Neuronal stem cell (in vitro differentiated cells): ENCODE data around the gene ZMYM1.
"Not testable (repeated sequence)": the region's sequence is repeated elsewhere in the genome, so short reads cannot be mapped to it uniquely, and the experiment has no call there.

Source experiments
- DNase-seq: peaks from one replicate; pipeline ENCODE4 v3.0.0-alpha.2; 2013; ENCODE audit warnings: low spot score
- H2AFZ ChIP-seq: one replicate; pipeline ENCODE4 v1.6.1; 2013; ENCODE audit warnings: mild to moderate bottlenecking, low read length, inconsistent platforms
- H2AK5ac ChIP-seq: 2 replicates; pipeline ENCODE4 v1.6.1; 2013; ENCODE audit warnings: low read depth, mild to moderate bottlenecking, inconsistent platforms, low read length, moderate library complexity, mixed read lengths
- H2BK120ac ChIP-seq: 2 replicates; pipeline ENCODE4 v1.6.1; 2013; ENCODE audit warnings: low read depth, mild to moderate bottlenecking, inconsistent platforms, low read length, moderate library complexity, mixed read lengths
- H2BK12ac ChIP-seq: one replicate; pipeline ENCODE4 v1.6.1; 2013; ENCODE audit warnings: low read length, inconsistent platforms
- H2BK15ac ChIP-seq: 2 replicates; pipeline ENCODE4 v1.6.1; 2013; ENCODE audit warnings: mild to moderate bottlenecking, low read length, inconsistent platforms, mixed read lengths
- H2BK5ac ChIP-seq: one replicate; pipeline ENCODE4 v1.6.1; 2013; ENCODE audit warnings: inconsistent platforms, mild to moderate bottlenecking, low read length, moderate library complexity
- H3K14ac ChIP-seq: one replicate; pipeline ENCODE4 v1.6.1; 2013; ENCODE audit warnings: low read length, inconsistent platforms
- H3K18ac ChIP-seq: 2 replicates; pipeline ENCODE4 v1.6.1; 2013; ENCODE audit warnings: low read length, inconsistent platforms
- H3K23ac ChIP-seq: 2 replicates; pipeline ENCODE4 v1.6.1; 2013; ENCODE audit warnings: low read depth, mild to moderate bottlenecking, mixed read lengths, low read length, inconsistent platforms; ENCODE audit not compliant: poor library complexity
- H3K27ac ChIP-seq: replicated peaks from 3 replicates; pipeline ENCODE4 v1.5.1; 2013; ENCODE audit warnings: low read length, inconsistent platforms
- H3K27me3 ChIP-seq, 3 experiments: 2 replicates each; pipeline ENCODE4 v1.6.1; 2013; ENCODE audit warnings: low read length in 3 of 3, mild to moderate bottlenecking in 2 of 3, inconsistent platforms in 1 of 3, low read depth in 1 of 3, mixed read lengths in 1 of 3, moderate library complexity in 1 of 3; ENCODE audit not compliant: control insufficient read depth in 3 of 3, insufficient read depth in 3 of 3
- H3K36me3 ChIP-seq, 2 donors: replicated peaks in 1 of 2; 2 replicates each; pipeline ENCODE4 v1.6.1; 2013; ENCODE audit warnings: low read length in 2 of 2; ENCODE audit not compliant: control insufficient read depth in 2 of 2, insufficient read depth in 2 of 2
- H3K4ac ChIP-seq: 2 replicates; pipeline ENCODE4 v1.6.1; 2013; ENCODE audit warnings: inconsistent platforms, mild to moderate bottlenecking, low read length, moderate library complexity
- H3K4me1 ChIP-seq, 2 donors: 1 replicate in 1 of 2; 2 replicates in 1 of 2; pipeline ENCODE4 v1.6.1; 2013; ENCODE audit warnings: low read length in 2 of 2, low read depth in 1 of 2; ENCODE audit not compliant: control insufficient read depth in 2 of 2, insufficient read depth in 1 of 2
- H3K4me2 ChIP-seq: one replicate; pipeline ENCODE4 v1.6.1; 2013; ENCODE audit warnings: mild to moderate bottlenecking, low read length, inconsistent platforms; ENCODE audit not compliant: insufficient read depth, poor library complexity, severe bottlenecking
- H3K4me3 ChIP-seq, 2 donors: 2 replicates each; pipeline ENCODE4 v1.5.1; 2013; ENCODE audit warnings: low read length in 2 of 2, mild to moderate bottlenecking in 2 of 2, inconsistent platforms in 1 of 2, moderate library complexity in 1 of 2
- H3K79me1 ChIP-seq: one replicate; pipeline ENCODE4 v1.6.1; 2013; ENCODE audit warnings: low read depth, mild to moderate bottlenecking, inconsistent platforms, low read length, moderate library complexity
- H3K9ac ChIP-seq: one replicate; pipeline ENCODE4 v1.6.1; 2013; ENCODE audit warnings: mild to moderate bottlenecking, low read depth, low read length, inconsistent platforms; ENCODE audit not compliant: poor library complexity
- H3K9me3 ChIP-seq, 2 donors: replicated peaks in 1 of 2; 2 replicates each; pipeline versions ENCODE3 to v1.6.1; 2013; ENCODE audit warnings: low read length in 2 of 2, mild to moderate bottlenecking in 2 of 2, inconsistent platforms in 1 of 2, low read depth in 1 of 2, mixed read lengths in 1 of 2, moderate library complexity in 1 of 2; ENCODE audit not compliant: control insufficient read depth in 2 of 2, insufficient read depth in 1 of 2
- H4K8ac ChIP-seq: one replicate; pipeline ENCODE4 v1.6.1; 2013; ENCODE audit warnings: low read depth, mild to moderate bottlenecking, inconsistent platforms, low read length, moderate library complexity
- H4K91ac ChIP-seq: one replicate; pipeline ENCODE4 v1.6.1; 2013; ENCODE audit warnings: low read length, low read depth, mild to moderate bottlenecking, inconsistent platforms; ENCODE audit not compliant: poor library complexity
- WGBS, 2 donors: extraction: QIAGEN DNeasy Blood & Tissue Kit; methylation state at CpG; one replicate each; pipeline ENCODE4 v1.1.7; 2013; ENCODE audit warnings: missing lambda C conversion rate in 2 of 2, mixed read lengths in 1 of 2; ENCODE audit not compliant: insufficient read length in 2 of 2, insufficient replicate concordance in 1 of 2; ENCODE audit errors: extremely low coverage in 2 of 2; 5-methylcytosine and 5-hydroxymethylcytosine counted together

Gene ZMYM1

DNA sequence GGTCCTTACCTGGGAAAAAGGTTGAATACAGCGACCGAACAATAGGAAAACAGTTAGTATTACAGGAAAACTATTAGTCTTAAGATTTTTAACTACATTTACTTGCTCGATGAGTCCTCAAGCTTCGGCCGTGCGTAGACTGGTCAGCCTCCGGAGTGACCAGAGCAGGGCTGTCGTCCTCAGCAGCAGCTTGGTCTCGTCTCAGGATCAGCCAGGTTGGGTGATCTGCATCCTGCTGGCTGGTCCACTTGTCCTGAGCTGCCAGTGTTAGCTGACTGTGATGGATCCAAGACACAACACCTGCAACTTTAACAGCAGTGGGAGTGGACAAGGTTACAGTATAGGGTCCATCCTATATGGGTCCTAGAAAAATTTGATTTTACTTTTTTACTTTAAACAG lies 63.5 kb downstream of the ZMYM1 start:
- not testable (repeated sequence) for H2AFZ ChIP-seq, H2BK5ac ChIP-seq, H2BK12ac ChIP-seq, H3K9ac ChIP-seq, H3K9me3 ChIP-seq, H3K4me2 ChIP-seq, H3K36me3 ChIP-seq, H3K4me3 ChIP-seq, H4K91ac ChIP-seq, H2BK15ac ChIP-seq, H3K27ac ChIP-seq, H3K79me1 ChIP-seq, H4K8ac ChIP-seq, H3K27me3 ChIP-seq, DNase-seq, H3K23ac ChIP-seq, H3K18ac ChIP-seq, H3K4ac ChIP-seq, H2AK5ac ChIP-seq, H3K4me1 ChIP-seq, H2BK120ac ChIP-seq, H3K14ac ChIP-seq
- WGBS, 2 donors = no CpG with 5 or more reads among the region's 9 CpGs

DNA sequence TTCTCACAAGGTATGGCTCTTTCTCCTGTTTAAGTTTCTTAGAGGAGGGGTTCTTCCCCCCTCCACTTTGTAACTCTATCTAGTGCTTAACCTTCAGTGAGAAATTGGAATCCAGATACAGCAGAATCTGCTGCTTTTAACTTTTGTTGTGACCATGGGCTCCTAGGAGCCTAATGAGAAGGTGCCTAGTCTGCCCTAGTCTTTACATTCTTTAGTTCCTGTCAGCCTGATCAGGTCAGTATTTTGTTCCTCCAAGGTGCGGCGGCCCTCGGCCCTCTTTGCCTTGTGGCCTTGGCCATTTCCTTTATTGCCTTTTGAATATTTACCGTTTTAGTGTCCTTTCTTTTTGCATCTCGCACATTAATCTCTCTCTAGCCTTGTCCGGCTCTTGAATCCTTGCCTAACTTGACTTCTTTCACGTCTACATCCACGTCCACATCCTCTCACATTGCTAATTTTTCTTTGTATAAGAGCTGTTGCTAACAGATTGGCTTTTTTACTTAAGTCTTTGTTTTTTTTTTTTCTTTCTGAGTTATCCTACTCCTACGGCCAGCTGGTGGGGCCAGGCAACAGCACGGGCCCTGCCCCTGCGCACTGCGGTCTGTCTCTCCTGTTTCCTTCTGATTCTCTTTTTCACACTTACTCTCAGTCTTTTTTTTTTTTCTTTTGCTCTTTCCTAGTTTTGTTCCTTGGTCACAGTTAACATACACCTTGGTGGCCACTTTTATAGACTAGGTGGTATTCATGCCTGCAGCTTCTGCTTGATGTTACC lies 64.7 kb downstream of the ZMYM1 start:
- no peak overlapping the region for H3K18ac ChIP-seq
- H3K4ac ChIP-seq = no peak overlapping the region
- no peak overlapping the region for H3K14ac ChIP-seq
- H2BK5ac ChIP-seq = no peak overlapping the region
- H3K23ac ChIP-seq = no peak overlapping the region
- no peak overlapping the region for H3K4me3 ChIP-seq
- no peak overlapping the region for H2BK120ac ChIP-seq
- H3K4me1 ChIP-seq = peaks cover 0 to 4% of the 10 kb centered on the region in 2 donors
- no CpG with 5 or more reads among the region's 12 CpGs for WGBS, 2 donors
- no peak overlapping the region for H2AK5ac ChIP-seq
- H3K9me3 ChIP-seq = no peaks in the 10 kb centered on the region
- DNase-seq = no peak
- no peak overlapping the region for H2BK12ac ChIP-seq
- no peak overlapping the region for H4K8ac ChIP-seq
- no peak overlapping the region for H2BK15ac ChIP-seq
- H3K9ac ChIP-seq = no peak overlapping the region
- no peaks in the 10 kb centered on the region for H3K36me3 ChIP-seq
- H3K4me2 ChIP-seq = no peak overlapping the region
- no peak overlapping the region for H2AFZ ChIP-seq
- H3K27ac ChIP-seq = no peak overlapping the region
- peaks cover 0 to 9% (median 0%) of the 10 kb centered on the region in 3 experiments for H3K27me3 ChIP-seq
- H3K79me1 ChIP-seq = peaks cover under 1% of the 10 kb centered on the region
- no peak overlapping the region for H4K91ac ChIP-seq

DNA sequence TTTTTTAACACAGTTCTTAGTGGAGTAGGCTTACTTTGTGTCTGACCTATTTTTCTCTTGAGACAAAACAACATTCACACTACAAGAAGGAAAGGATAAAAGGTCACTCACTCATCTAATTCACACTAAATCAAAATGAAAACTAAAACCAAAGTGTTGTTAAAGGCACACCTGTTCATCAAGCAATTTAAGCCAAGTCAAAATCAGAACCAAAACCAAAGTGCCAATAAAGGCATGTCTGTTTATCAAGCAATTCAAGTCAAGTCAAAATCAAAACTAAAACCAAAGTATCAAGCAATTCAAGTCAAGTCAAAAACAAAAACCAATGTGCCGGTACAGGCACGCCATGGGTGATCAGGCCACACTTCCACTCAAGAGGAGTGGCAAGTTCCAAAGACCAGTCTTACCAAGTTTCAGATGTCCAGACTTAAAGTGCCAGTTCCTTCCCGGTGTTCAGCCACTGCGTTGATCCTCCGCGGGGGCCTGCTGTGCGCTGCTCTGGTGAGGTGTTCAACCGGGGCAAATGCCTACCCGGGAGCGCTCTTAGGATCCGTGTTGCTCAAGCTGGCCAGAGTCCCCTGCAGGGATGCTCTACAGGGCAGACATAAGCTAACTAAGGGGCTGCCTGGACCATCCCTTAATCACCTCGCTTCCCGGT lies 66.8 kb downstream of the ZMYM1 start:
- not testable (repeated sequence) for H3K9me3 ChIP-seq, H3K18ac ChIP-seq, H2AK5ac ChIP-seq, H4K91ac ChIP-seq, H2BK15ac ChIP-seq, H3K4me3 ChIP-seq, H3K4me1 ChIP-seq, H3K9ac ChIP-seq, H2BK120ac ChIP-seq, H3K14ac ChIP-seq, H2BK12ac ChIP-seq, H3K23ac ChIP-seq, DNase-seq, H3K79me1 ChIP-seq, H3K4ac ChIP-seq, H3K4me2 ChIP-seq, H3K27me3 ChIP-seq, H4K8ac ChIP-seq, H3K36me3 ChIP-seq, H2BK5ac ChIP-seq, H2AFZ ChIP-seq, H3K27ac ChIP-seq
- WGBS, 2 donors = no CpG with 5 or more reads among the region's 13 CpGs

DNA sequence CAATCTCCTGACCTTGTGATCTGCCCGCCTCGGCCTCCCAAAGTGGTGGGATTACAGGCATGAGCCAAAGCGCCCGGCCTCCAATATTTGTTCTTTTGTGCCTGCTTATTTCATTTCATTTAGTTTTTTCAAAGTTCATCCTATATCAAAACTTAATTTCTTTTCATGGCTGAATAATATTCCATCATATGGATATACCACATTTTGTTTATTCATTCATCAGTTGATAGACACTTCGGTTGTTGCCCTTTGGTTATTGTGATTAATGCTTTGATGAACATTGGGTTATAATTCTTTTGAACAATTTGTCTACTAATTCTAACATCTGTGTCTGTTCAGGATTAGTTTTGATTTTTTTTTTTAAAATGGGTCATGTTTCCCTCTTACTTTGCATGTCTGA lies 72.0 kb downstream of the ZMYM1 start:
- Histone ChIP-seq H2BK15ac (no peak overlapping the region), H3K27ac (no peak overlapping the region), H2AFZ (no peak overlapping the region), H4K8ac (no peak overlapping the region), H2BK12ac (no peak overlapping the region), H2BK5ac (no peak overlapping the region), H3K23ac (no peak overlapping the region), H3K27me3 (no peaks in the 10 kb centered on the region), H4K91ac (no peak overlapping the region), H3K36me3 (no peaks in the 10 kb centered on the region), H3K9me3 (no peaks in the 10 kb centered on the region), H3K14ac (no peak overlapping the region), H3K4ac (no peak overlapping the region), H3K4me2 (no peak overlapping the region), H3K4me1 (peaks cover 0 to 2% of the 10 kb centered on the region in 2 donors), H3K79me1 (peaks cover 3% of the 10 kb centered on the region), H3K18ac (no peak overlapping the region), H3K4me3 (no peak overlapping the region), H2BK120ac (no peak overlapping the region), H2AK5ac (no peak overlapping the region), H3K9ac (no peak overlapping the region)
- DNase-seq = no peak
- WGBS, 2 donors = no CpG with 5 or more reads among the region's 5 CpGs
